Activated CD8-positive, alpha-beta T cell treated with anti-CD3 and anti-CD28 coated beads for 36 hours (primary cell): ENCODE measurements around the gene SV2C. TPM values are rescaled to one million over a fixed set of nuclear protein-coding genes. Genes with fewer than 3 reads are reported as not detected.

ENCODE experiments used
- ATAC-seq: fragments of 200-7000 bp; cut with Tn5 transposase; one replicate; pipeline ENCODE4 v1.10.0; 2021; ENCODE audit warnings: mild to moderate bottlenecking, moderate library complexity
- CTCF ChIA-PET: fragments of 350-600 bp; sonication (Branson Sonifier 250); formaldehyde crosslinking; loops from one replicate; lab custom pipeline; 2021; ENCODE audit warnings: antibody characterized with exemption; lab: Charles Lee
- POLR2A ChIA-PET: fragments of 350-600 bp; sonication (Branson Sonifier 250); formaldehyde crosslinking; loops from one replicate; lab custom pipeline; 2021; ENCODE audit warnings: antibody characterized with exemption; lab: Charles Lee
- DNase-seq: peaks from one replicate; pipeline ENCODE4 v3.0.0-alpha.2; 2020
- H3K27ac Mint-ChIP-seq: one replicate; pipeline ENCODE4 v1.8.0; 2021; ENCODE audit warnings: mild to moderate bottlenecking, mixed read lengths
- H3K27me3 Mint-ChIP-seq: one replicate; pipeline ENCODE4 v1.8.0; 2021; ENCODE audit warnings: mixed read lengths
- H3K36me3 Mint-ChIP-seq: one replicate; pipeline ENCODE4 v1.8.0; 2021; ENCODE audit warnings: low read depth, mixed read lengths
- H3K4me1 Mint-ChIP-seq: one replicate; pipeline ENCODE4 v1.8.0; 2021; ENCODE audit warnings: low read depth, mixed read lengths
- H3K4me3 Mint-ChIP-seq: one replicate; pipeline ENCODE4 v1.8.0; 2021; ENCODE audit warnings: mild to moderate bottlenecking, moderate library complexity, mixed read lengths
- H3K9me3 Mint-ChIP-seq: one replicate; pipeline ENCODE4 v1.8.0; 2021; ENCODE audit warnings: mixed read lengths
- CTCF ChIP-seq: fragments of 200-600 bp; IDR thresholded peaks from one replicate; pipeline ENCODE4 v1.8.0; 2022; ENCODE audit warnings: antibody characterized with exemption, mild to moderate bottlenecking
- intact Hi-C: fragments of 100-400 bp; cut with micrococcal nuclease; formaldehyde crosslinking; loops from one replicate; pipeline ENCODE4 v1.10.0; 2022
- total RNA-seq, 2 experiments: library from RNA; stranded (reverse); gene quantifications; one replicate each; pipeline ENCODE4 v1.2.3, GENCODE V29; 2021

SV2C gene
- total RNA-seq, 2 experiments from 2014 or later: 0.07 TPM; not detected in 1

GRCh38 chr5:76245590-76245989 lies 162.4 kb downstream of the SV2C start:
- no peak for DNase-seq
- Mint-ChIP-seq H3K27ac (no peak overlapping the region), H3K27me3 (no peaks in the 10 kb centered on the region), H3K36me3 (no peaks in the 10 kb centered on the region), H3K4me1 (no peaks in the 10 kb centered on the region), H3K9me3 (no peaks in the 10 kb centered on the region), H3K4me3 (no peak overlapping the region)
- ChIA-PET CTCF (interaction anchor here (0.8 to 1.2 kb wide), 3 partner anchors 11 to 359 kb away, joined by 3 to 5 read pairs (median 3); no protein-coding TSS in a partner anchor), POLR2A (no interaction called here)
- intact Hi-C loops: no loop called here
- no peak for TF ChIP-seq CTCF
- ATAC-seq: no peak

GRCh38 chr5:76249621-76250020 lies 166.4 kb downstream of the SV2C start:
- H3K27ac Mint-ChIP-seq: no peak overlapping the region
- DNase-seq (no peak), ATAC-seq (no peak)
- no peaks in the 10 kb centered on the region for H3K27me3 Mint-ChIP-seq
- H3K4me1 Mint-ChIP-seq: no peaks in the 10 kb centered on the region
- intact Hi-C loops: loop anchor here (10.0 kb wide), 1 partner anchor 175 kb away; no protein-coding TSS in a partner anchor
- no peak for TF ChIP-seq CTCF
- H3K4me3 Mint-ChIP-seq: no peak overlapping the region
- CTCF ChIA-PET: interaction anchor here (1.1 kb wide), 1 partner anchor 75 kb away, joined by 4 read pairs; no protein-coding TSS in a partner anchor
- POLR2A ChIA-PET: no interaction called here
- H3K9me3 Mint-ChIP-seq: no peaks in the 10 kb centered on the region
- no peaks in the 10 kb centered on the region for H3K36me3 Mint-ChIP-seq

GRCh38 chr5:76250463-76250862 lies 167.3 kb downstream of the SV2C start:
- no peaks in the 10 kb centered on the region for H3K4me1 Mint-ChIP-seq
- no peak overlapping the region for H3K4me3 Mint-ChIP-seq
- POLR2A ChIA-PET: no interaction called here
- intact Hi-C loops: loop anchor here (10.0 kb wide), 1 partner anchor 176 kb away; no protein-coding TSS in a partner anchor
- no peak for TF ChIP-seq CTCF
- CTCF ChIA-PET: interaction anchor here (1.4 kb wide), 1 partner anchor 75 kb away, joined by 3 read pairs; no protein-coding TSS in a partner anchor
- no peaks in the 10 kb centered on the region for H3K9me3 Mint-ChIP-seq
- no peak overlapping the region for H3K27ac Mint-ChIP-seq
- no peaks in the 10 kb centered on the region for H3K36me3 Mint-ChIP-seq
- no peak for DNase-seq
- ATAC-seq: no peak
- H3K27me3 Mint-ChIP-seq: peaks cover 2% of the 10 kb centered on the region

- POLR2A ChIA-PET: no interaction called here
- H3K27me3 Mint-ChIP-seq: peaks cover 2% of the 10 kb centered on the region
- TF ChIP-seq CTCF: no peak
- no peak for ATAC-seq
- peaks cover 4% of the 10 kb centered on the region for H3K4me1 Mint-ChIP-seq
- intact Hi-C loops: loop anchor here (10.0 kb wide), 1 partner anchor 177 kb away; no protein-coding TSS in a partner anchor
- DNase-seq: no peak
- no peak overlapping the region for H3K27ac Mint-ChIP-seq
- H3K9me3 Mint-ChIP-seq: no peaks in the 10 kb centered on the region
- H3K36me3 Mint-ChIP-seq: no peaks in the 10 kb centered on the region
- no peak overlapping the region for H3K4me3 Mint-ChIP-seq
- CTCF ChIA-PET: interaction anchor here (1.4 kb wide), 1 partner anchor 76 kb away, joined by 3 read pairs; no protein-coding TSS in a partner anchor
Observed at GRCh38 chr5:76251656-76252055, 168.5 kb downstream of the SV2C start.

GRCh38 chr5:76252437-76252836 lies 169.3 kb downstream of the SV2C start:
- Mint-ChIP-seq H3K4me3 (no peak overlapping the region), H3K27ac (no peak overlapping the region), H3K4me1 (peaks cover 7% of the 10 kb centered on the region), H3K36me3 (no peaks in the 10 kb centered on the region), H3K9me3 (no peaks in the 10 kb centered on the region), H3K27me3 (peaks cover 2% of the 10 kb centered on the region)
- intact Hi-C loops: loop anchor here (10.0 kb wide), 1 partner anchor 178 kb away; no protein-coding TSS in a partner anchor
- POLR2A ChIA-PET: no interaction called here
- no peak for DNase-seq
- CTCF ChIA-PET: no interaction called here
- ATAC-seq: no peak
- TF ChIP-seq CTCF: no peak
